GM18508 (cell line): ENCODE results near the gene RNF212B.

Experiments used
- ATAC-seq: cut with Tn5 transposase; IDR thresholded peaks from one replicate; pipeline ENCODE4 v1.9.1; 2021; ENCODE audit warnings: moderate number of reproducible peaks; ENCODE audit not compliant: insufficient read depth, unreplicated experiment

The RNF212B gene

GRCh38 chr14:23310546-23310945 is 72.8 kb downstream of the RNF212B start:
- ATAC-seq: no peak

GRCh38 chr14:23316300-23316699 is 78.6 kb downstream of the RNF212B start:
- ATAC-seq: no peak

- ATAC-seq: no peak
These were observed 82.2 kb downstream of the RNF212B start for GRCh38 chr14:23319746-23320583.

- peak; percentile 90 for ATAC-seq
These were observed 83.1 kb downstream of the RNF212B start, which contains the start of gene PABPN1 for GRCh38 chr14:23320584-23321571. TSS of gene PABPN1 (plus strand) at chr14:23321457. CDS start at chr14:23321470, 13 bp downstream.

- no peak for ATAC-seq
These were observed 84.1 kb downstream of the RNF212B start for GRCh38 chr14:23321572-23322547.
